ACC112 (cell line): Measurements from ENCODE around the gene FSTL3.

Source experiments
- H2AFZ ChIP-seq: fragments of 200-600 bp; sonication (generic); one replicate; pipeline ENCODE4 v1.6.0; 2017; ENCODE audit warnings: antibody characterized with exemption, low read length; ENCODE audit not compliant: unreplicated experiment
- H3K27ac ChIP-seq: fragments of 200-600 bp; sonication (generic); 2 replicates; pipeline ENCODE4 v1.5.1; 2014; ENCODE audit warnings: low read depth, mild to moderate bottlenecking, antibody characterized with exemption, low read length, moderate library complexity
- H3K27me3 ChIP-seq: fragments of 200-600 bp; sonication (generic); 2 replicates; pipeline ENCODE4 v1.6.1; 2014; ENCODE audit warnings: mild to moderate bottlenecking, antibody characterized with exemption, low read length, moderate library complexity, mixed read lengths; ENCODE audit not compliant: insufficient read depth
- H3K36me3 ChIP-seq: fragments of 200-600 bp; sonication (generic); 2 replicates; pipeline ENCODE4 v1.6.1; 2016; ENCODE audit warnings: mild to moderate bottlenecking, antibody characterized with exemption, low read length, moderate library complexity, mixed read lengths; ENCODE audit not compliant: insufficient read depth
- H3K4me1 ChIP-seq: fragments of 200-600 bp; sonication (generic); one replicate; pipeline ENCODE4 v1.6.1; 2016; ENCODE audit warnings: low read length, mixed read lengths; ENCODE audit not compliant: insufficient read depth, unreplicated experiment, control insufficient read depth
- H3K4me3 ChIP-seq: fragments of 200-600 bp; sonication (generic); 2 replicates; pipeline ENCODE4 v1.5.1; 2014; ENCODE audit warnings: mild to moderate bottlenecking, low read depth, low read length
- H3K79me2 ChIP-seq: fragments of 200-600 bp; sonication (generic); one replicate; pipeline ENCODE4 v1.6.0; 2016; ENCODE audit warnings: low read length; ENCODE audit not compliant: control insufficient read depth, unreplicated experiment, insufficient read depth

The FSTL3 gene

DNA sequence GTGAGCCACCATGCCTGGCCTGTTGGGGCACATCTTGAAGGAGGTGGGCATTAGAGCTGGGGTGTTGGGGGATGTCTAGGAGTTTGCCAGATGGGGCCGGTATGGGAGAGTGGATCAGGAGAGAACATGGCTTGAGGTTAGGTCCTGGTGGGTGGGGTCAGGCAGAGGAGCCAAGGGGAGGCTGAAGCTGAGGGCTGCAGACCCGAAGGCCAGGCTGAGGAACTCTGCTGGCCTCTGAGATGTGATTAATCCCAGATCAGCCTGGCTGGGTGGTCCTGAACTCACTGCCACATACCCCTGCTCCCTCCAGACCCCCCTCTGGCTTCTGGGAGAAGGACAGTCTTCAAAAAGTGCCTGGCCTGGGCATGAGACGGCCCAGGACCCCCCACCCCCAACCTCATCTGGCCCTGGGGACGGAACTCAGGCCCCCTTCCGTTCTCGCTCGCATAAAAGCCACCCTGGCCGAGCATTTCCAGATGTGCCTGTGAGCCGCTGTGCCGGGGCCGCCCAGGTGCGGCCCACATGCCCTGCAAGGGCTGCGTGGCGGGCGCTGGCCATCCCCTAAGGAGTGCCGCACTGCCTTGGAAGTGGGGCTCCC, 2.7 kb downstream of the FSTL3 start:
- H3K27ac ChIP-seq = peak overlapping the region; percentile 87
- H3K36me3 ChIP-seq = no peaks in the 10 kb centered on the region
- peaks cover 23% of the 10 kb centered on the region for H3K79me2 ChIP-seq
- H2AFZ ChIP-seq = no peak overlapping the region
- H3K27me3 ChIP-seq = no peaks in the 10 kb centered on the region
- H3K4me1 ChIP-seq = peaks cover 22% of the 10 kb centered on the region
- peak overlapping the region; percentile 86 for H3K4me3 ChIP-seq

DNA sequence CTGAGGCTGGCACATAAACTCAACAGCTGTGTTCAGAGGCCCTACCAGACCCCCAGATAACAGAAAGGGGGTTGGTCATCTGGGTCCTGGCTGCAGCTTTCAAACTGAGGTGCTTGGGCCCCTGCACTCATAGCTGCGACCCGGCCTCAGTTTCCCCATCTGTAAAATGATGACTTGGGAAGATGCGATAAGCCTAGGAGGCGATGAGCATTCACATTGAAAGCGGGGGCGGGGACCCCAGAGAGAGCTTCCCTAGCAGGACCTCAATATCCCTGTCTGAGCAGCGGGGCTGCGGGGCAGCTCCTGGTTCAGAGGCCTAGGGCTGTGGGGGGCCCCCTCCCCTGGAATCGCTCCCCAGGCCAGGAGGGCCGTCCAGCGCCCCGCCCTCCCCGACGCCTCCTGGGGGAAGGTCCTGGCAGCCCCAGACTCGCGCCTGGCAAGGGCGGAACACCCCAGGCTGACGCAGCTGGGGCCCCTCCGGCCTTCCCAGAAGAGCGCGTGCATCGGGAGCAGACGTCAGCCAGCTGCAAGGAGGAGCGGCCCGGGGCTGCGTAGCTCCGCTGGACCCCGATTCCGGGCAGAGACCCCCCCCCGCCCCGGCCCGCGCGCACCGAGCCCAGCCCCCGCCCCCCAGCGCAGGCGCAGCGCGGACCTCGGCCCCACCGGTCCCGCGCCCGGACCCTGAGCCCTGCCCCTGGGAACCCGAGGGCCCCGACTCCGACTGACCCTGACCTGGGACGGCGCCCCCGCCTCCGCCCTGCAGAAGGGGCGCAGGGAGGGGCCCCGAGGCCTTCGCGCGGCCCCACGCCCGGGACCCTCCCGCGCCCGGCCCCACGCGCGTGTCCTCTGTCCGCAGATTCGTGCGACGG, 3.5 kb downstream of the FSTL3 start:
- H3K27ac ChIP-seq = peak overlapping the region; percentile 87
- peaks cover 23% of the 10 kb centered on the region for H3K79me2 ChIP-seq
- no peaks in the 10 kb centered on the region for H3K36me3 ChIP-seq
- H3K27me3 ChIP-seq = no peaks in the 10 kb centered on the region
- peak overlapping the region; percentile 23 for H2AFZ ChIP-seq
- peak overlapping the region; percentile 86 for H3K4me3 ChIP-seq
- peaks cover 22% of the 10 kb centered on the region for H3K4me1 ChIP-seq

DNA sequence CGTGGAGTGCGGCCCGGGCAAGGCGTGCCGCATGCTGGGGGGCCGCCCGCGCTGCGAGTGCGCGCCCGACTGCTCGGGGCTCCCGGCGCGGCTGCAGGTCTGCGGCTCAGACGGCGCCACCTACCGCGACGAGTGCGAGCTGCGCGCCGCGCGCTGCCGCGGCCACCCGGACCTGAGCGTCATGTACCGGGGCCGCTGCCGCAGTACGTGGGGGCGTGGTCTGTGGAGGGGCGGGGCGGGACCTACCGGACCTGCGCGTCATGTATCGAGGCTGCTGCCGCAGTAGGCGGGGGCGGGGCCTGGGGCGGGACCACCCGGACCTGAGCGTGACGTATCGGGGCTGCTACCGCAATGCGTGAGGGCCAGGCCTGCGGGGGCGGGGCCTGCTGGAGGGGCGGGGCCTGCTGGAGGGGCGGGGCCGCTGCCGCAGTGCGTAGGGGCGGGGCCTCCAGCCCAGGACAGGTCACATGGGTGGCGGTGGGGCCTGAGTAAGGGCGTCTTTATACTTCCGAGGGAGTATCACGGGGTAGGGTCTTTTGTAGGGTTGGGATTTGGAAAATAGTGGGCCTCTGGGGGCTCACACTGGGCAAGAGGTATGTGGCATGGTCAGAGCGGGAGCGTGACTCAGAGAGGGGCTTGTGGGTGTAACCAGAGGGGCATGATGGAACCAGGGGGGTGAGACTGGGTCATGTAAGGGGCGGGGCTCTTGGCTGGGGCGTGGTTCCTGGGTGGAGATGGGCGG, 4.3 kb downstream of the FSTL3 start:
- H3K4me1 ChIP-seq = peaks cover 22% of the 10 kb centered on the region
- no peaks in the 10 kb centered on the region for H3K27me3 ChIP-seq
- H3K4me3 ChIP-seq = peak overlapping the region; percentile 86
- H3K36me3 ChIP-seq = no peaks in the 10 kb centered on the region
- H3K79me2 ChIP-seq = peaks cover 23% of the 10 kb centered on the region
- peak overlapping the region; percentile 64 for H2AFZ ChIP-seq
- H3K27ac ChIP-seq = peak overlapping the region; percentile 87

DNA sequence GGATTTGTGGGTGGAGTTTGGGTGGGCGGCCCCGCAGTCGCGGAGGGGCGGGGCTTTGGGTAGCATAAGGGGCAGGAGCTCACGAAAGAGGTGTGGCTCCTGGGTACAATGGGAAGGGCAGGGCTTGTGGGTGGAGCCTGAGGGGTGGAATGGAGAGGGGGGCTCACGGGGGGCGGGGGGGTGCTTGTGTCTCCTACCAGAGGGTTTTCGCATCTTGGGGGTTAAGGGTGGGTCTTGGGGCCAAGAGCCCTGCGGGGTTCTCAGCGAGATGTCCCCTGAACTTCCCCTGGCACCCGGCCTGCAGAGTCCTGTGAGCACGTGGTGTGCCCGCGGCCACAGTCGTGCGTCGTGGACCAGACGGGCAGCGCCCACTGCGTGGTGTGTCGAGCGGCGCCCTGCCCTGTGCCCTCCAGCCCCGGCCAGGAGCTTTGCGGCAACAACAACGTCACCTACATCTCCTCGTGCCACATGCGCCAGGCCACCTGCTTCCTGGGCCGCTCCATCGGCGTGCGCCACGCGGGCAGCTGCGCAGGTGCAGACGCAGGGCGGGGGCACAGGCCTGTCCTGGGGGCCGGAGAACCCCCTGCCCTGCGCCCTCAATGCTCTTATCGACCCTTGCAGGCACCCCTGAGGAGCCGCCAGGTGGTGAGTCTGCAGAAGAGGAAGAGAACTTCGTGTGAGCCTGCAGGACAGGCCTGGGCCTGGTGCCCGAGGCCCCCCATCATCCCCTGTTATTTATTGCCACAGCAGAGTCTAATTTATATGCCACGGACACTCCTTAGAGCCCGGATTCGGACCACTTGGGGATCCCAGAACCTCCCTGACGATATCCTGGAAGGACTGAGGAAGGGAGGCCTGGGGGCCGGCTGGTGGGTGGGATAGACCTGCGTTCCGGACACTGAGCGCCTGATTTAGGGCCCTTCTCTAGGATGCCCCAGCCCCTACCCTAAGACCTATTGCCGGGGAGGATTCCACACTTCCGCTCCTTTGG, 5.1 kb downstream of the FSTL3 start:
- Histone ChIP-seq H3K27ac (peak overlapping the region; percentile 81), H3K27me3 (no peaks in the 10 kb centered on the region), H3K4me3 (peak overlapping the region; percentile 66; the same call in 1 of the 2 replicates), H3K4me1 (peaks cover 18% of the 10 kb centered on the region), H3K36me3 (no peaks in the 10 kb centered on the region), H2AFZ (no peak overlapping the region), H3K79me2 (peaks cover 23% of the 10 kb centered on the region)

DNA sequence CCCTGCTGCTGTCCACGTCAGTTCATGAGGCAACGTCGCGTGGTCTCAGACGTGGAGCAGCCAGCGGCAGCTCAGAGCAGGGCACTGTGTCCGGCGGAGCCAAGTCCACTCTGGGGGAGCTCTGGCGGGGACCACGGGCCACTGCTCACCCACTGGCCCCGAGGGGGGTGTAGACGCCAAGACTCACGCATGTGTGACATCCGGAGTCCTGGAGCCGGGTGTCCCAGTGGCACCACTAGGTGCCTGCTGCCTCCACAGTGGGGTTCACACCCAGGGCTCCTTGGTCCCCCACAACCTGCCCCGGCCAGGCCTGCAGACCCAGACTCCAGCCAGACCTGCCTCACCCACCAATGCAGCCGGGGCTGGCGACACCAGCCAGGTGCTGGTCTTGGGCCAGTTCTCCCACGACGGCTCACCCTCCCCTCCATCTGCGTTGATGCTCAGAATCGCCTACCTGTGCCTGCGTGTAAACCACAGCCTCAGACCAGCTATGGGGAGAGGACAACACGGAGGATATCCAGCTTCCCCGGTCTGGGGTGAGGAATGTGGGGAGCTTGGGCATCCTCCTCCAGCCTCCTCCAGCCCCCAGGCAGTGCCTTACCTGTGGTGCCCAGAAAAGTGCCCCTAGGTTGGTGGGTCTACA, 6.6 kb downstream of the FSTL3 start:
- Histone ChIP-seq H3K4me3 (no peak overlapping the region), H2AFZ (no peak overlapping the region), H3K36me3 (no peaks in the 10 kb centered on the region), H3K4me1 (peaks cover 15% of the 10 kb centered on the region), H3K27me3 (no peaks in the 10 kb centered on the region), H3K27ac (no peak overlapping the region), H3K79me2 (peaks cover 15% of the 10 kb centered on the region)

DNA sequence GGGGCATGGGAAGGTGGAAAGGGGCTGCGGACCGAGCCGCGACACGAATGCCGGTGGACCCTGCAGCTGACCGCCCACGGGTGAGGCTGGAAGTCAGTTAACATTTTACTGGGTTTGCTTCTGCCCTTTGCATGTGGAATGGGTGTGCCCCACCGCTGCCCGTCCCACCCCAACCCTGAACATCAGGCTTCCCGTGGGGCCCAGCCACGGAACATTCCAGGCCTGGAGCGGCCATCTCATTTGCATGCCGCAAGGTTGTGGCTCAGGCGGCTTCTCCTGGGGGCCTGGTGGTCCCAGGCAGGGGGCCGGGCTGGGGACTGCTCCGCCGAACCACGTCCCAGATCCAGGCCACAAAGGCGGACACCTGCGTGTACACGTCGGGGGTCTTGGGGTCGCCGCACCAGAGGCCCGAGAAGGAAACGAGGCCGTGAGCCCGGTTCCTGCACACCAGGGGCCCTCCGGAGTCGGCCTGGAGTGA, 9.3 kb downstream of the FSTL3 start:
- H3K4me1 ChIP-seq = no peaks in the 10 kb centered on the region
- no peak overlapping the region for H3K27ac ChIP-seq
- H3K79me2 ChIP-seq = no peaks in the 10 kb centered on the region
- no peaks in the 10 kb centered on the region for H3K36me3 ChIP-seq
- no peak overlapping the region for H2AFZ ChIP-seq
- H3K4me3 ChIP-seq = no peak overlapping the region
- no peaks in the 10 kb centered on the region for H3K27me3 ChIP-seq

DNA sequence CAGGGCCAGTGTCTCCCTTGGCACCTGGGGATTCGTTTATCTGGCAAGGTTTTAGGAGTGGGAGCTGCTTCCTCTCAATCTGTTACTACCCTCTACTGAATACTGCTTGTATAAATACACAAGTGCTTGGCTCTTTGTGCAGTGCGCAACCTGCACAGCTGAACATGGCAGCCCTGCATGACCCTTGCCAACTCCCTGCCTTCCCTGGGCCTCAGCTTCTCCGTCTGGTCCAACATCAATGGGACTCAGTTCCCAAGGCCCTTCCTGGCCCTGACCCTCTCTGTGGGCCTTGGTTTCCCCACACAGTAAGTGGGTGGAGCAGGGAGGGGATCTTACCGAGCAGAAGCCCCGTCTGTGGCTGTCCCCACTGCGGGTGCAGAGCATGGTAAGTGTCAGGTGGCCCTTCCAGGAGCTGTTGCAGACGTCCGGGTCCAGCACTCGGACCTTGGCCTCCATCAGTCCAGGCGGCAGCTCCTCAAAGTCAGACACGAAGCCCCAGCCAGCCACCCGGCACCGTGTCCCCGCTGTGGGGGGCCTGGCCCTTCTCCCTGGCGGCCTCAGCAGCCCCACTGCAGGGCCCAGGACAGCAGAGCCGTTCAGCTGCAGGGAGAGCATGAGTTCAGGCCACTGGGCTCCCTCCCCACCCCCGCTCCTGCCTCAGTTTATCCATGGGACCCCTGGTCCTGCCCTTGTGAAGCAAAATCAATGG, 10.6 kb downstream of the FSTL3 start:
- H3K36me3 ChIP-seq = no peaks in the 10 kb centered on the region
- no peaks in the 10 kb centered on the region for H3K27me3 ChIP-seq
- H2AFZ ChIP-seq = no peak overlapping the region
- no peaks in the 10 kb centered on the region for H3K4me1 ChIP-seq
- H3K79me2 ChIP-seq = no peaks in the 10 kb centered on the region
- no peak overlapping the region for H3K4me3 ChIP-seq
- H3K27ac ChIP-seq = no peak overlapping the region

DNA sequence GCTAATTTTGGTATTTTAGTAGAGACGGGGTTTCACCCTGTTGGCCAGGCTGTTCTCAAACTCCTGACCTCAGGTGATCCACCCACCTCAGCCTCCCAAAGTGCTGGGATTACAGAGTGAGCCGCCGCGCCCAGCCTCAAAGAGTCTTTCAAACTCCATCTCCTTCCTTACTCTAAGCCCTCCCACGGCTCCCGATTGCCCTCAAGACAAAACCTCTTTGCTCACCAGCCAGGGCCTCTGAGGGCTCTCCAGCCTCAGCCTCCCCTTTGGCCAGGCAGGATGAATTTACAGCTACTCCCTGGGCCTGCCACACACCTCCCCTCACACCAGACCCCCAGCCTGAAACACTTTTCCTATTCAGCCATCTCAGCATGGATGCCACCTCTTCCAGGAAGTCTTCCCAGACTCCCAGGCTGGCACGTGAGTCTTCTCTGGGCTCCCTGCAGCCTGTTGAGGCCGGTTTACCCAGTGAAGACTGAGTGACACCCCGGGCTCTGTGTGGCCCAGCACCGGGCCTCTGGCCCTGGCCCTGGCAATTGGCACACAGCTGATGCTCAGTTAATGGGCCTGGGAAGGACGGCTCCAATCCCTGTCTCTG, 11.5 kb downstream of the FSTL3 start:
- no peaks in the 10 kb centered on the region for H3K27me3 ChIP-seq
- H3K79me2 ChIP-seq = no peaks in the 10 kb centered on the region
- no peak overlapping the region for H3K4me3 ChIP-seq
- H3K4me1 ChIP-seq = no peaks in the 10 kb centered on the region
- no peak overlapping the region for H2AFZ ChIP-seq
- H3K27ac ChIP-seq = no peak overlapping the region
- no peaks in the 10 kb centered on the region for H3K36me3 ChIP-seq

DNA sequence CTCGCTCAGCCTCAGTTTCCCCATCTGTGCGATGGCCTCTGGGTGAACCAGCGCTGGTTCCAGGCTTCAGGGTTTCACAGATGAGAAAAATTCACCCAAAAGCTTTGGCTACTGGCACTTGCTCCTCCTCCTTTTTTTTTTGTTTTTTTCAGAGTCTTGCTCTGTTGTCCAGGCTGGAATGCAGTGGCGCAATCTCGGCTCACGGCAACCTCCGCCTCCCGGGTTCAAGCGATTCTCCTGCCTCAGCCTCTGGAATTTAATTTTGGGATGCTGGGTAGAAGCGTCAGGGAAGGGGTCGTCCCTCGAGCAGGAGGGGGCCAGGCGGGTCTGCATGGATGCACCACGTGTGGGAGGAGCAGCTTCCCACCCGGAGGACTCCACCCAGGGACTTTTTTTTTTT, 12.0 kb downstream of the FSTL3 start:
- Histone ChIP-seq H3K27ac (no peak overlapping the region), H3K4me3 (no peak overlapping the region), H3K27me3 (no peaks in the 10 kb centered on the region), H2AFZ (no peak overlapping the region), H3K36me3 (no peaks in the 10 kb centered on the region), H3K79me2 (no peaks in the 10 kb centered on the region), H3K4me1 (no peaks in the 10 kb centered on the region)
